Stimulated activated CD4-positive, alpha-beta T cell treated with anti-CD3 and anti-CD28 coated beads, TNF-alpha, amount 100 ng/mL, for 24 hours (primary cell): ENCODE results near the gene SGIP1.
"Not testable (repeated sequence)": the region's sequence is repeated elsewhere in the genome, so short reads cannot be mapped to it uniquely, and the experiment has no call there.

Experiments
- DNase-seq, 3 experiments: peaks; one replicate each; pipeline ENCODE4 v3.0.0-alpha.2; 2020; ENCODE audit warnings: low read depth in 3 of 3

The SGIP1 gene

DNA sequence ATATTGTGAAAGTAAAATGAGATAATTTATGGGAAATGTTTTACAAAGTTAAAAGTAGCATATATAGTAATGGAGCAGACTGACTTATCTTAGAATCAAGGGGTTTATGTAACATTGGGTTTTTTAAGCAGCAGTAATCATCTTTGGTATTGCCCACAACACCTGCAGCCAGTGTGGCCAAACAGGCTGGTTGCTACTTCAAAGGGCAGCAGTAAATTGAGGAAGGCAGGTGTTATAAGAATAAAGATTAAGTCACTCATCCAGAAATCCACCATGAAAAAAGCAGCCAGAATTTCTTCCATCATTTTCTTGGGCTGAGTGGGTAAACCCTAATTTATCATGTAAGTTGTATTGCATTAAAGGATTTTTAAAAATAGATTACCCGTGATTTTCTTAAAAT lies 235.0 kb downstream of the SGIP1 start:
- no peak for DNase-seq

DNA sequence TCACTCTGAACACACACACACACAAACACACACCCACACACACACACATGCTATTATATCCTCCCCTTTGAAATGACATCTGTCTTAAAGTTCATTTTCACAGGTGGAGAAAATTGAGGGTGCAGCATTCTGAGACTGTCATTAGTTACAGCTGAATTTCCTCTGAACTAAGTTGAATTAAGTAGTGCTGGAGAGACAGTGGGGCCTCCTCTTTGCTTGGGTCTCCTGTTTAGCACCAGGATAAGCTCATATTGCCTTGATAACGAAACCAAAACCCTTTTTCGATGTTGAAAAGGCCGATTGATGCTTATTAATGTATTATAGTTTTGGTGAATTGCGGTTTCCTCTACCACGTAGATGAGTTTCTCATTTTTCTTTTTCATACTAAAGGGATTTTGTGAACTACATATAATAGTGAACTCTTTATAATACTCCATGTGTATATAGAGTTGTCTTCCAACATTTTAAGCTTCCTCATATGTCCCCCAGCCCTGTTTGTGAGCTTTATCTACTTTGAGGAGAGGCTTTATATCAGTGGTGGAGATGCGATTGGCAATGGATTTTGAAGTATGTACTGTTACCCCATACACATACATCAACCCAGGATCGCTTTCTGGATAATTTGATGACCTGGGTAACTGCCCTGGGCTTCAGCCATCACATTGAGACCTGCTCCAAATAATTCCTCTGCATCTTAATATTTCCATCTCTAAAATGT lies 235.7 kb downstream of the SGIP1 start:
- no peak for DNase-seq

DNA sequence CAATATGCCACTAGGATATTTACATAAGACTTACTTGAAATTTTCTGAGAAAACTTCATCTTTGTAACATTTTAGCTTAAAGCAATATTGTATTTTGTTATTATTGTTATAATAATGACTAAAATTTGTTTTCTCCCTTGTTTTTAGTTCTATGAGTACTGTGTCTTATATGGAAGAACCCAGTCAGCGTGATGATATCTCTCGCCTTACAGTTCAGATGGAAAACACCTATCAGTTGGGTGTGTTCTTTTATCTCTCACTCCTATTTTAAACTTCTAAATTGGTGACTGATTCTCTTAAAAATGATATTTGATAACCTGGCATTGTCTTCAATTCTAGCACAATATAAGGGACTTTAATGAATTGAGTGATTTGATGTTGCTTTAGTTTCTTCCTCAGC lies 236.3 kb downstream of the SGIP1 start:
- no peak for DNase-seq

DNA sequence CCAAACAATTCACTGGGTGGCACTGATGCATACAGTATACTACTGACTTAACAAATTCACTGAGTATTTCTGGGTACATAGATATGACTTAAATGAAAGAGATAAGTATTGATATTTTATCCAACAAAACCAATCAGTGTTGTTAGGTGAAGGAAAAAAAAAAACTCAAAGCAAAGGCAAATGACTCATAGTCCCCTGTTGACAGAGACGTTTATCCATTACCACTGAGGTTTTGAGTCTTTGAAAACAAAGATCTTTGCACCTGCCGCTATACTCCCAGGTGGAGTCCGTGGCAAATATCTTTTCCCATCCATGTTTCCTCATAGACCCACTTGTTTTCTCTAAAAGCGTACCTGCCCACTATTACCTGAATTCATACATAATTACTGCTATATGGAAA lies 236.7 kb downstream of the SGIP1 start:
- no peak for DNase-seq

DNA sequence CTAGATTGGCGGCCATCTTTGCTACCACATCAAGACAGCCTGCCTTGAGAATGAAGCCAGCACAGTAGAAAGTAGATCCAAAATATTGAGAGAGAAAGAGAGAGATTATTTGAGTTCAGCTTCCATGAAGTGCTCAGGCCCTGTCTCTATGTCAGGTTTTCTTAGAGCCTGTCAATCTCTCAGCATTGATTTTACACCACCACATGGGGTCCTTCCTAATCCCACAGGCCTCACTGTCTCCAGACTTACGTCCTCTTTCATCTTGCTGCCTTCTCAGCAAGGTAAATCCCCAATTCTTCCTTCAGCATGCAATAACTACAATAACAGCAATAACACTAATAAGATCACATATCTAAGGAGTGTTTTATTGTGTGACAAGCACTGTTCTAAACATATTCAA lies 239.3 kb downstream of the SGIP1 start:
- no peak for DNase-seq

DNA sequence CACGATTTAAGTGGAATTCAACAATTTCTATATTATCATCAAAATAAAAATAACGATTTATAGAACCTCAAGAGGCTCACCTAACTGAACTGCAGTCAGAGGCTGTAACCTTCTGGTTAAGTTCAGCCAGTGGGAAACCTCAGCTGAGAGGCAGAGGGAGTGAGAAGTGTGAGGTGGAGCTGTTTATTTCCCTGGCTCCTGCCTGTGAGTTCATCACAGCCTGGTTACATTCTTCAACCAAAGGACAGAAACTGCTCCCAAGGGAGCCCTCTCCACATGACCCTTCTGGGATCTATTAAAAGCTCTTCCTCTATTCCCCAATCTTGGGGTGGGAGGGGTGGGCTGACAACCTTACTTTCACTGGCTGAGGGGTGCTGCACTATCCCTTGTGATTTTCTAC lies 240.5 kb downstream of the SGIP1 start:
- no peak for DNase-seq

DNA sequence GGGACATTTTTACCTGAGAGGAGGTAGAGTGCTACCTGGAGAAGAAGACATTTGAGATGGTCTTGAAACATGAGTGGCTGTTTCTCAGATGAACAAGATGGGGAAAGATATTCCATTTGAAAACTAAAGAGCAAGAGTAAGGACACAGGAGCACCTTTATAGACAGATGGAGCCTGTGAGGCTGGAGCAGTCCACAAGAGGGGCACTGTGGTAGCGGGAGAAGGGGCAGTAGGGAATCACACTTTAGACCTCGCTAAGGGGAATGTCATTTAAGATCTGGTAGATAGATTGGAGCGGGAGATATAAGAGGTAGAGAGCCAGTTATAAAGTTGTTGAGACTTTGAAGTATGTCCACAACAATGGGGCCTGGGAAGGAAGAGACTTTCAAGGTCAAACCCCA lies 241.7 kb downstream of the SGIP1 start:
- DNase-seq = no peak

DNA sequence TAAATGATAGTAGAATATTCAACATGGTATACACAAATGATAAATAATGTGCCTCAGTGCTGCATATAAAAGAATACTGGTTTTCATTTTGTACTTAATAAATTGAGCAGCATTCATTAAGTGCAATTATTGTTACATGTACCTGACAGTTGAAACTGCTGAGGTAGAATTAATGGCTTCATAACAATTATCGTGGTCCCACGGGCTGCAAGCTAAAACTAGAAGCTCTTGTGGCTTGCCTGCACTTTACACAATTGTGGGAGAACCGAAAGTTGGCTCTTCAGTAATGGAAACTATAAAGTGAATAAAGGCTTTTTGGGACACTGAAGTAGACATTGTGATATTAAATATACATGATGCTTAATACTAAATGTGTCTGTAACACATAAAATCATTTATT lies 243.9 kb downstream of the SGIP1 start:
- no peak for DNase-seq

DNA sequence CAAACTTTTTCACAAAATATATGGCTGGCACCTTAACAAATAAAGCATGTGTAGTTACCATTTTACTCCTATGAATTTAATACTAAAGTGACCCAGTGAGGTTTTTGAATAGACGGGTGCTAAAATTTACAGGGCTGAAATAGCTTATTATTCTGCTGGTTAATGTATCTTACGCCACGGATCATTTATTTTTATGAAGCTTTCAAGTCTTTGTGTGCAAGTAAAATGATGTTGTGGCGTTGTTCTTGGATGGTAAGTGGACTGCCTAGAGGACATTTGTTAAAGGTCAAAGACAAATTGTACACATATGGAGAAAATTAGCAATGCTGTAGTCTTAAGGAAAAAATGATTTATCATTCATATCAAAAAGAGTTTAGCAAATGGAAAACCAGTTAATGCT lies 244.3 kb downstream of the SGIP1 start:
- DNase-seq = no peak

DNA sequence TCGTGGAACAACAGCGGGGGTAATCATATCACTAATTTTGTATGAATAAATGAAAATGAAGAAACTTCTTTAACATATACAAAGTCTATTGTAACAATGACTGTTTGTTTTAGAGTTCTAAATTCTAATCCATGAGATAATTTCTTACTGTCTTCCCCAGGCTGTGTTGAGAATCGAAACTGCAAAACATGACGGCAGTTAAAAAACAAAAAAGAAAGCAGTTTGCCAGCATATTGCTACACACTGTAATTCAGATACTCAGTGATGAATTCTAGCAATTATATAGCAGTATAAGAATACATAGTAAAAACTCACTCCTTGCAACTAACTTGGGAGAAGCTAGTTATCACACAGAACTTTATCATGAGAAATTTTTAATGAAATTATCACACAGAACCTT lies 245.0 kb downstream of the SGIP1 start:
- DNase-seq = no peak

DNA sequence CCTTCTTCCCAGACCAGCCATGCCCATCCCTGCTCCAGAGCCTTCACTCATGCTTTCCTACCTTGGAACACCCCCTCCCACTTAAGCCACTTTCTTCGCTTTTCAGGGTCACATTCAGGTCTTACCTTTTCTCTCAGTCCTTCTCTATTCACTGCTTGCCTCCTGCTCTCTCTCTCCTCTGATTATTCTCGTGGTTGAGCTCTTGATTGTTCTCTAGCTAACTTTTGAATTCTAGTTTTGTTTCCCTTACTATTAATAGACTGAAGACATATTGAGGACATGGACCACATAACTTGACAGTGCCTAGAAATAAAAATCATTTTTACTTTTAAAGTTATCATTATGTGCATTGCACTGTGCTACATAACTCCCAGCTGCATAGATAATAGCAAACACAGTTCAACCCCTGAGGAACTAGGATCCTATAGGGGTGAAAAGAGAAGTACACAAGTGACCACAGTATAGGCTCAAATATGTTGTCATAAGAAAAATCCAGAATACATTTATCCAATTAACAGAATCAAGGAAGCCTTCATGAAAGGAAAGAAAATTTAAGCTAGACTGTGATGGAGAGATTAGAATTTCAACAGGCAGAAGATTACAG lies 245.6 kb downstream of the SGIP1 start:
- no peak for DNase-seq

DNA sequence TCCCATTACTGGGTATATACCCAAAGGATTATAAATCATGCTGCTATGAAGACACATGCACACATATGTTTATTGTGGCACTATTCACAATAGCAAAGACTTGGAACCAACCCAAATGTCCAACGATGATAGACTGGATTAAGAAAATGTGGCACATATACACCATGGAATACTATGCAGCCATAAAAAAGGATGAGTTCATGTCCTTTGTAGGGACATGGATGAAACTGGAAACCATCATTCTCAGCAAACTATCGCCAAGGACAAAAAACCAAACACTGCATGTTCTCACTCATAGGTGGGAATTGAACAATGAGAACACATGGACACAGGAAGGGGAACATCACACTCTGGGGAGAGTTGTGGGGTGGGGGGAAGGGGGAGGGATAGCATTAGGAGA lies 251.8 kb downstream of the SGIP1 start:
- not testable (repeated sequence) for DNase-seq

DNA sequence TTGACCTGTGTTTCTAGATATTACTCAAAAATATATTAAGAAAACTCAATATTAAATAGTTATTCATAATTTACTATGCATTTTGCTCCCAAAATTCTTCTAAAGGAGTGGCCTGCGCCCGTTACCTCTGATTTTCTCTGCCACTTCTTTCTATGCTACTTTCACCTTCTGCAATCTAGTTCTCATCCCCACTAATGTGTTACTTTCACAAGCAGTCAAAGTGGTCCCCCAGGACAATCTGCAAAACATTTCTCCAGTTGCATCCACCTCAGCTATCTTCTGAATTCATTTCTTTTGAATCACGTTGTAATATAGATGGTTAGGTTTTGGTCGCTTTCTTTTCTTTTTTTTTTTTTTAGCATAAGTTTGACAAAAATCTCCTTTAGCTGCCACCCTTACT lies 253.7 kb downstream of the SGIP1 start:
- DNase-seq = no peak

DNA sequence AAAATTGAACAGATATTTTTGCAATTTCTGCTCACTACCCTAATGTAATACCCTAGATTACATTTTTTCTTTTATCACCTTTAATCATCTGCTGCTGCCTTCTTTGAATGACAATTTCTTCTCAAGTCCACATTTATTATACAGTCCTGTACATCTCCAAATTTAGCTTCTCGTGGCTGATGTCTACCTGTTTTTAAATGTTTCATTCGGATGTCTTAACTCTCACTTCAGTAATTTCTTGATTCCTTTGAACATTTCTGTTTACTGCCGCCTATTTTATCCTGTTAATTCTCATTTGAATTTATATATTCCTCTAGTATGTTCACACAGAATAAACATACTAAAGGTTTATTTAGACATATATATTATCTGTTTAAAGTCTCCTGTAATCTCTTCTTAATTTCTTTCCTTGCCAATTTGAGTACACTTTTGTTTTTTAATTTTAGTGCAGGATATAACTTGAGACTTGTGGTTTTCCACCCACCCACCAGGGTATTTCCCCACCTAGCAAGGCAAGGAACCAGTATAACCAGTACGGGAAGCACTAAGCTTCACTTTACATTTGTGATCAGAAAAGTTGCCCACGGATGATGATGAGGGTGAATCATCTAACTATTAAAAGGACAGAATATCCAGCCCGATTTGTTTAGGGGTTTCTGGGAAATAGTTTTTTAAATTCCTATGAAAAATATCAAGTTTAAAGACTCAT lies 254.4 kb downstream of the SGIP1 start:
- DNase-seq = peak; percentile 34 to 52 (median 49)

DNA sequence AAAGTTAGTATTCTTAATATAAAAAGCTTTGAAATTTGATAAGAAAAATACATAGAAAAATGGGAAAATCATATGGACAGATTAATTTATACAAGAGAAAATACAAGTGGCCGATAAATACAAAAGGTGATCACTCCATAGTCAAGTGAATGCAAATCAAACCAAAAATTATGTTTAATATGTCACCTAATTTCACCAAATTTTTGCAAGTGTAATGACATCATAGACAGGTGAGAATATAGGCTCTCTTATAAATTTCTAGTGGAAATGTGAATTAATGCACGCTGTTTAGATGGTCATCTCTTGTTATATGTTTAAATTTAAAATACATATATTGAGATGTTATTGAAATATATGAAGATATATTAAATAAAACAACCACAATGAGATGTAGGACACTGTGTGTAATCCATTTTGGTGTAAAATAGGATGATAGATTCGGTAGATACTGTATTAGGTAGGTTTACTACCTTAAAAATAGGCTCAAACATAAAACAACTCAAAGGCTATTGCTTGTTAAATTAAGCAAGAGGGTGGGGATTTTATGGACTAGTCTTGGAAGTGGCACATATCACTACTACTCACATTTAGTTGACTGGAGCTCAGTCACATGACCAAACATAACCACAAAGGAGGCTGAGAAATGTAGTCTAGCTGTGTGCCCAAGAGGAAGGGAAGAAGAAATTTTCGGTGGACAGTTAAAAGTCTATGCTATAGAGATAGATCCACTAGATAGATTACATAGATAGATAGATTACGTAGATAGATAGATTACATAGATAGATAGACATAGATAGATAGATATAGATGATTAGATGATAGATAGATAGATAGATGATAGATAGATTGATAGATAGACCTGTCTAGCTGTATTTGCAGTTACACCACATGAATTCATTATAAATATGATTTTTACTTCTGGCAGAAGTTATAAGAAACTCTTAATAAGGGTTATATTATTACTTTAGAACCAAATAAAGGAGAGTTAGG lies 258.0 kb downstream of the SGIP1 start:
- DNase-seq = no peak

DNA sequence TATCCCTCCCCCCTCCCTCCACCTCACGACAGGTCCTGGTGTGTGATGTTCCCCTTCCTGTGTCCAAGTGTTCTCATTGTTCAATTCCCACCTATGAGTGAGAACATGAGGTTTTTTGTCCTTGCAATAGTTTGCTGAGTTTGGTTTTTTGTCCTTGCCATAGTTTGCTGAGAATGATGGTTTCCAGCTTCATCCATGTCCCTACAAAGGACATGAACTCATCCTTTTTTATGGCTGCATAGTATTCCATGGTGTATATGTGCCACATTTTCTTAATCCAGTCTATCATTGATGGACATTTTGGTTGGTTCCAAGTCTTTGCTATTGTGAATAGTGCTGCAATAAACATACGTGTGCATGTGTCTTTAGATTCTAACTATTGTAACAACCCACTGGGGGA lies 261.9 kb downstream of the SGIP1 start:
- DNase-seq = not testable (repeated sequence)
